Measurements from ENCODE around the gene HOXA7.

Gene HOXA7

DNA sequence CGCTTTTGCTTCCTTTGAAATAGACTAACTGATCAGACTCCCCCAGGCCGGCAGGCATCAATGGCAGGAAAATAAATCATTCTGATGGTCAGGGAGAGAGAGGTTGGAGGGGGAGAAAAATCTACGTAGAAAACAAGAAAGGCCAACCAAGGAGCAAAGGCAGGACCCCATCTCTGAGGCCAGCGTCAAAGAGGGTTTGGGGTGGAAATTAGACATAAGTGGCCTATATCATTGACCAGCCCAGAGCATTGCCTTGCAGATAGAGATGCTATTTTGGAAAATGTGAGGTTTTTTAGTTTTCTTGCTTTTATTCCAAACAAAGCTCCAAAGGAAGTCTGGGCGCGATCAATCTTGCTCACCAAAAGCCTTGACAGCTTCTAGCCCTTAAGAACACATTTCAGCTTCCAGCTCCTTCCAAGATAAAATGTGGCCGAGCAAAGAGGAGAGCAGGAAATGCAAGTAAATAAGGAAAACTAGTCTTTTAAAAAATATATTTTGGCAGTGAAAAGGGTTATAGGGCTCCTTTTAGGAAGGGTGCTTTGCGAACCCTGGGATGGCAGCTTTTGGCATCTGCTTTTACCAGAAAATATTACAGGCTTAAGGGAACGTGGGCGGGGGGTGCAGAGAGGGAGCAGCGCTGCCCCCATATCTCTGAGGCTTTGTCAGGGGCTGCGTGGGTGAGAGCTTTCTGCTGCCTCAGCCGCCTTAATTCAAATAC is 52.0 kb downstream of the HOXA7 start:
- DNase-seq = no peak
